Right lobe of liver (tissue), 4 donors: Measurements from ENCODE around the gene PMEPA1.

Experiments used
- CTCF ChIP-seq, 4 donors: fragments of 200-600 bp in 3 of 4; fragments of 450-650 bp in 1 of 4; IDR thresholded peaks; one replicate each; pipeline versions ENCODE4 v1.5.1 to v1.8.0; 2016 to 2022; ENCODE audit warnings: antibody characterized with exemption in 4 of 4, mild to moderate bottlenecking in 2 of 4
- POLR2A ChIP-seq: fragments of 450-650 bp; IDR thresholded peaks from one replicate; pipeline ENCODE4 v1.6.1; 2017; ENCODE audit warnings: antibody characterized with exemption, mild to moderate bottlenecking
- donor health status: DM: no; HTN: no; CAD: no.
- donor health status: DM: no; HTN: no; CAD: no.
- donor health status: DM: no; HTN: yes; CAD: no.

- TF ChIP-seq POLR2A: no peak
- TF ChIP-seq CTCF (IDR thresholded peaks at IDR 0.05): no peak
Observed at GRCh38 chr20:57707849-57708693, 1.7 kb downstream of the PMEPA1 start.
